Measurements from ENCODE around the gene PAMR1.
"Not testable (repeated sequence)": the region's sequence is repeated elsewhere in the genome, so short reads cannot be mapped to it uniquely, and the experiment has no call there.

The PAMR1 gene

GRCh38 chr11:35525501-35526175, at the start of gene PAMR1:
TSS of gene PAMR1 (minus strand) at chr11:35525616. CDS start at chr11:35525585, 31 bp downstream.
- no peak for DNase-seq (ENCODE audit: low spot score)

DNA sequence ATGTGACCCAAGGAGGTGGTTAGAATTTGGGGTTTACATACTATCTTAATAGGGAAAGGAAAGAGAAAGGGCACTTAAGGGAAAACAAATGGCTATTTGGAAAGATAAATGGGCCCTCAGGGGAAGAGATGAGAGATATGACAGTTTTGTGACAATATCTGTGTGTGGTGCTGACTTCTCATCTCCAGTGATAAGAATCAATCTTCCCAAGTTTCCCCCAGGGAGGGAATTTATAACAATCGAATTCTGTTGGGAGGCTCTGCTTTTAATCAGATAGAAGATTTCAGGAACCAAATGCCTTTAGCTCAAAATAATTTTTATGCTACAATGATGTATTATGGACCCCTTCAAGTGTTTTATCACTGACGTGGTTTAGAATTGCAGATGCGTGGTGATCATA, 46.3 kb upstream of the PAMR1 start:
- no peak for DNase-seq (ENCODE audit: low spot score)

DNA sequence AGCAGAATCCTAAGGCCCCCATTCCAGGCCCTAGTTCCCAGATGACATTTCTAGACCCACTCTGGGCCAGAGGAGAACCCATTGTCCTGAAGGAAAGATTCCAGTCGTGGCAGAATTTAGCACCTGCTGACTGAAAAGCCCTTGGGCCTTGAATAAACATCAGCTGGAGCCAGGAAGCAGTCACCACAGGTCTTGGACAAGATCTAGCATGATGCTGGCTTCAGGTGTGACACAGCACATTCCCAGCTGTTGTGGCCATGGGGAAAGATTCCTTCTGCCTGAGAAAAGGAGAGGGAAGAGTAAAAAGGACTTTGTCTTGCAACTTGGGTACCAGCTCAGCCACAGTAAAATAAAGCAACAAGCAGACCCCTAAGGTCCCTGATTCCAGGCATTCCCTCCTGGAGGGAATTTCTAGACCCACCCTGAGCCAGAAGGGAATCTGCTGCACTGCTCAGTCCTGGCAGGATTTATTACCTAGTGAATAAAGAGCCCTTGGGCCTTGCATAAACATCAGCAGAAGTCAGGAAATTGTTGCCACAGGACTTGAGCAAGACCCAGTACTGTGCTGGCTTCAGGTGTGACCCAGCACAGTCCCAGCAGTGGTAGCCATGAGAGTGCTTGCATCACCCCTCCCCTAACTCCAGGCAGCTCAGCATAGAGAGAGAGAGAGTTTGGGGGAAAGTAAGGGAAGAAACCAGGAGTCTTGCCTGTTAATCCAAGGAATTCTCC, 42.5 kb upstream of the PAMR1 start:
- no peak for DNase-seq (ENCODE audit: low spot score)

DNA sequence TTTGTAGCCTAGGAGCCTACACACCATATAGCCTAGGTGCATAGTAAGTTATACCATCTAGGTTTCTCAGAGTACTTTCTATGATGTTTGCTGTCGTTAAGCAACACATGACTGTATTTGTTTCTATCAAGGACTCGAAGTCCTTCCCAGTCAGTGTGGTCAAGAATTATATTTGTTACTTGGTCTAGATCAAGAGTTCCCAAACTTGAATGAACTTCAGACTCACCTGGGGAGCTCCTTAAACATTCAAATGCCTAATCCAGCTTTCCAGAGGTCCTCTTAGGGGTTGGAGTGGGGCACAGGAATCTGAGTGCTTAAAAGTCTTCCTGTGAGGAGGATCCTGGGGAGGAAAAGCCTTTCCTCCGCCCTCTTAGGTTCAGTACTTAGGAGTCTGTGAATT, 41.5 kb upstream of the PAMR1 start:
- DNase-seq (ENCODE audit: low spot score), result no peak

- no peak for DNase-seq (ENCODE audit: low spot score)
Measured at GRCh38 chr11:35566181-35566580, 40.8 kb upstream of the PAMR1 start.

- DNase-seq (ENCODE audit: low spot score), result no peak
Measured at GRCh38 chr11:35564245-35564595, 38.8 kb upstream of the PAMR1 start.

DNA sequence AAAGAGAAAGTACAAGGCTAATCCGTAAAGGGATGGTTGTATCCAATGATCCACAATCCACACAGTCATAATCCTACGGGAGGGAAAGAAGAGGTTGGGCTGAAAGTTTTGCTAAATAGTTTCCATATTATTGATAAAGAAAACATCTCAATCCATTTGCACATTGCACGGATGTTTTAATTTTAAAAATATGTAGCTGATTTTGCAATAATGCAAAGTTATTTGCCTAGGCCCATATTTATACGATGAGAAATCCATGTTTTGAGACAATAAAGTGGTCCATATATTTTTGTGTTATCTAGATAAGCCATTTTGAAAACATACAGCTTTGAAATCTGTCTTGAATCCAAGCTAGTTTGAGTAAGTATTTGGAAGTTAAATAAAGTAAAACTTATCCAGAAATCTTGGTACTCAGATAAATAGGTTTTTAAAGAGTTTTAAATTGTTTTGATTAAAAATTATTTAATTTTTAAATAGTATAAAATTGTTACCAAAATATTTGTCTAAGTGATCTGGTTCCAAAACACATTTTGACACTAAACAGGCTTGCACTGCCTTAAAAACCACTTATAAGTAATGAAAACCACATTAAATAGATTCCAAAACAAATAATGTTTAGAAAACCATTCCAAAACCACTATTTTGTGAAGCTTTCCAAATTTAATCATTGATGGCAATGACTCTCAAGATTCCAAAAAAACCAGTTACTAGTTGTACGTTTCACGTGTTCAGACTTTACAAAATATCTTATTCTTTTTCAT, 38.2 kb upstream of the PAMR1 start:
- DNase-seq (ENCODE audit: low spot score), result no peak

DNA sequence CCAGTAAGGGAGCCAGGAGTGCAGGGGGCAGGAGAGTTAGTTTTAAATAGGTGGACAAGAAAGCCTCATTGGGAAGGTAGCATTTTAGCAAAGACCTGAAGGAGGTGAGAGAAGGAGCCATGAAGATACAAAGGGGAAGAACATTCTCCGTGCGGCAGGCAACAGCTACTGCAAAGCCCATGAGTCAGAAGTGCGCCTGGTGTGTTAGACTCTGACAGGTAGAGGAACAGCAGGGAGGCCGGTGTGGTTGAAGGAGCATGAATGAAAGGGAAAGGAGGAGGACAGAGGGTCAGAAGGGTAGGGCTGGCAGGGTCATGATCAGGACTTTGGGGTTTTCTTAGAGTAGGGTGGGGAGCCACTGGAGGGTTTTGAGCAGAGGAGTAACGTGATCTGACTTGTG, 34.5 kb upstream of the PAMR1 start:
- DNase-seq (ENCODE audit: low spot score), result no peak

GRCh38 chr11:35558513-35558912, 33.1 kb upstream of the PAMR1 start:
- DNase-seq (ENCODE audit: low spot score), result no peak

GRCh38 chr11:35555488-35555887, 30.1 kb upstream of the PAMR1 start:
- no peak for DNase-seq (ENCODE audit: low spot score)

GRCh38 chr11:35554491-35555437, 29.3 kb upstream of the PAMR1 start:
- DNase-seq (ENCODE audit: low spot score), result no peak

DNA sequence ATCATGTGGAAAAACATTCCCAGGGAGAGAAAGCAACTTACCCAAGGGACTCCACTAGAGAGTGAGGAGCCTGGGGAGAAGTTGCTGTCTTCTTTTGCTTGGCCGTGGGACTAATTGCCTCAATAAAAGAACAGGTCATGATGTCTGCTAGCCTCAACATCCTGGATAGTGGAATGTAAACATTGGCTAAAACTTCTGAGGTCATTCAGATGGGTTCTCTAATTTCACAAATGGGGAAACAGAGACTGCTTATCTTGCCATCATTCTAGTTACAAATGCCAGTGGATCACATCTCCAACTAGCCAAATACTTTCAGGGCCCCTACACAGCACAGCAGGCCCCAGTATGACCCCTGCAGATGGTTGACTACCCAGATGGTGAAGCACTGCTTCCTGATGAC, 28.4 kb upstream of the PAMR1 start:
- DNase-seq (ENCODE audit: low spot score), result no peak

GRCh38 chr11:35553021-35553420, 27.6 kb upstream of the PAMR1 start:
- DNase-seq (ENCODE audit: low spot score), result no peak

DNA sequence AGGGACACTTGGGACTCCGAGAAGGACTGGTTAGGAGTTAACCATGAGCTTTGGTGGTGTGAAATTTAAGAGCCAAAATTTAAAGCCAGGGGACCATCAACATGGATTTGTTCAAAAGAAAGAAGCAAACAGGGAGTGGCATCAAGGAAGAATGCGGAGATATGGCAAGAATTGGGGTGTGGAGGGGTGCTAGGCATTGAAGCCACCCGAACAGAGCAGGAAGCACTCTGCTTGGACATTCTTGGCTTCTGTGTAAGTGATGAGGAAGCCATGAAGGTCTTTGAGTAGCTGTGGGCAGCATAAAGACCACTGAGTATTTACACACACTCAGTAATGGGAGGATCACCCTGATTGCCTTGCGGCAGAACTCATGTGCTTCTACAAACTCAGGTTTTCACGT, 27.2 kb upstream of the PAMR1 start:
- no peak for DNase-seq (ENCODE audit: low spot score)

- no peak for DNase-seq (ENCODE audit: low spot score)
Measured at GRCh38 chr11:35550374-35551036, 25.1 kb upstream of the PAMR1 start.

- DNase-seq (ENCODE audit: low spot score), result no peak
Measured at GRCh38 chr11:35549787-35550186, 24.4 kb upstream of the PAMR1 start.

DNA sequence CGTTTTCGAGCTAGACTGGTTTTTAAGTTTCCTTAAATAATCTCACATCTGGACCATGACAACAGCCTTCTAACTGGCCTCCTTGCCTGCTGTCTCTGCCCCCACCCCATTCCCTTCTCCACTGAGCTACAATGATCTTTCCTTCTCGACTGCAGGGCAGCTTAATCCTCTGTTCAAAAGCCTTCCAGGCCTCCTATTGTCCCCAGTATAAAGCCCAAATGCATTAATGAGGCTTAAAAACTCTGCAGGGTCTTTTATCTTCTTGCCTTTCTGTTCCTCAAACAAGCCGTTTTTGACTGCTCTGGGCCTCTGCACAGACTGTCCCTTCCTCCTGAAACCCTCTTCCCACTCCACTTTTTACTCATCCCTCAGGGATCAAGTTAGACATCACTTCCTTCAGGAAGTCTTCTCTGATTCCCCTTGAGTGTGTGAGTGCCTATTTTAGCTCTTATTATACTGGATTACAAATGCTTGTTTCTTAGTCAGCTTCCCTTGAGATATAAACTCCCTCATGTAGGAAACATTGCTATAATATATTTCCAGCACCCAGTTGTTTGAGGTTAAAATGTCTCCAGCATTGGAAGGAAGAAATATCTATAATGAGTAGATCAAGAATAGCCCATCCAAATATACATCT, 23.6 kb upstream of the PAMR1 start:
- DNase-seq (ENCODE audit: low spot score), result no peak

GRCh38 chr11:35547995-35548394, 22.6 kb upstream of the PAMR1 start:
- not testable (repeated sequence) for DNase-seq (ENCODE audit: low spot score)

DNA sequence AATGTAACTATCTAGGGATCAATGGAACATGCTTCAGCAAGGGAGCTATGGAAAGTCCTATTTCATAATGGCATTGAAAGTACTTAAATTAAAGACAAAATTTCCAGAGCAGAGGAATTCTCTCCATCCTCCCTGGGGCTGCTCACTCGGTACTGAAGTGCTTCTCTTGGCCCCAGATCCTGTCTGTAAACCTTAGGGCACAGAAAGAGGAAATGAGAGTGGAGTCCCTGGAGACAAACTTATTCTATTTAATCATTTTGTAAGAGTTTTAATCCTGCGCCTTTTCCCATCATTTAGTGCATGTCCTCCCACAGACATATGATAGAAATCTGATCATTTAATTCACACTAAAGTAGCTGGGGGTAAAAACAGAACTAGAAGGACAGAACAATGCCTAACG, 20.9 kb upstream of the PAMR1 start:
- no peak for DNase-seq (ENCODE audit: low spot score)

DNA sequence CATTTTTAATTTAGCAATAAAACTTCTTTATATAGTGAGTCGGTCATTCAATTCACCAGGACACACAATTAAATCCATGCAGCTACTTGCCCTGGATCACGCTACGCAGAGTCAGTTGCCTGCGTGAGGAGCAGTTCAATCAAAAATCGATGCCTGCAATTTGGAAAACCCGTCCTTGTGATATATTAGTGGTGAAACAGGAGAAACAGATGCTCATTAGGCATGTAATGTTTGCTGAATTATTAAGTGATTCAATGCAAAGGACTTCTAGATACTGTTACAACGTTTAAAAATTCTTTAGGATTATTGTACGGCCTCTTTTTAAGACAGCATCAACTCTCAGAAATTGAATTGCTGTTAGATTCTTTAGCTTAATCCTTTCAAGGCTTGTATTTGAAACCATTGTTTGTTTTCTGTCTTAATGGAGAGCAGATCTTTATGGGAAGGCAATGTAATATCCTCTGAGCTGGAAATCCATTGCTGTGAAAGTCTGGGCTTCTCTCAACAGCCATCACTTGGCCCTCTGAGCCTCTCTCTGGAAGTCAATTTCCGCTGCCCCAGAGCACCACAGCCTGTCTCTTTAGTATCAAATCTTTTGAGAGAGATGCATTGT, 20.1 kb upstream of the PAMR1 start:
- DNase-seq (ENCODE audit: low spot score), result no peak

DNA sequence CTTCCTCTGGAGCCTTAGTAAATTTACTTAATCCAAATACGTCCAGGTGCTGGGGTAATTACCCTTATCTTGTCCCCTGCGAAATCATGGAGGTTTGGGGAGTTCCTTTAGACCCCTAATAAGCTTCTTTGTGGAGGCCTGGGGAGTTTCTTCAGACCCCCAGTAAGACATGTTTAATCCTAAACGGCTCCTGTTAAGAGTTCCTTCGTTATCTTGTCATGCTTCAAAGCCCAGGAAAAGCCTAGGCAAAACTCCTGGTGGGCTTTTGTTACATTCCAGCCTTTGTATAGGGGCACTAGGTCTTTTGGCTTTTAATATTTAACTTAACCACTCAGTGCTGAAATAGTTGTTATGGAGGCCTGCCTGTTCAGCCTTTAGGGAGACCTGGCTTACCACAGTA, 18.1 kb upstream of the PAMR1 start:
- DNase-seq (ENCODE audit: low spot score), result no peak

Measured in hematopoietic multipotent progenitor cell treated with erythropoietin and hydrocortisone succinate and interleukin-3 and kit ligand, for 17 days (in vitro differentiated cells).